ENCODE results near the gene RASA2. TPM values are rescaled to one million over a fixed set of nuclear protein-coding genes. Genes with fewer than 3 reads are reported as not detected.

RASA2 gene
- total and polyA plus RNA-seq, 2 of the 4 experiments (the other 2 are of a cell fraction), result 6.1 to 14.0 TPM

GRCh38 chr3:141450727-141451375 lies 36.0 kb upstream of the RASA2 start:
- no peak for TF ChIP-seq USF2 (IDR thresholded peaks at IDR 0.05; ENCODE audit: low read depth, low read length)
- TF ChIP-seq MXI1 (IDR thresholded peaks at IDR 0.05; ENCODE audit: borderline replicate concordance, low read depth, low read length), result no peak
- no peak for TF ChIP-seq FOS (IDR thresholded peaks at IDR 0.05; ENCODE audit: low read depth, low read length)
- TF ChIP-seq ELK1 (IDR thresholded peaks at IDR 0.05; ENCODE audit: borderline replicate concordance, low read depth, low read length), result no peak
- no peak for TF ChIP-seq MAFK (IDR thresholded peaks at IDR 0.05; ENCODE audit: low read depth, low read length)
- no peak for TF ChIP-seq MAZ (IDR thresholded peaks at IDR 0.05; ENCODE audit: borderline replicate concordance, low read depth, low read length)
- TF ChIP-seq NFE2L2 (IDR thresholded peaks at IDR 0.05; ENCODE audit: low read depth, low read length), result no peak
- TF ChIP-seq CTCF (conservative IDR thresholded peaks at IDR 0.05; ENCODE audit: low read depth, low read length), result no peak
- no peak for TF ChIP-seq BHLHE40 (IDR thresholded peaks at IDR 0.05; ENCODE audit: low read depth, low read length)
- no peak for TF ChIP-seq CEBPB (IDR thresholded peaks at IDR 0.05; ENCODE audit: low read depth, low read length)
- no peak for TF ChIP-seq POLR2A (IDR thresholded peaks at IDR 0.05; ENCODE audit: low read depth, low read length)
- TF ChIP-seq CHD1 (IDR thresholded peaks at IDR 0.05; ENCODE audit: low read depth, low read length), result no peak
- Histone ChIP-seq H3K9me1 (ENCODE audit: insufficient read depth, low read length) (peaks cover 24% of the 10 kb centered on the region), H3K4me3 (ENCODE audit: insufficient read depth, low read depth, low read length) (no peak overlapping the region), H3K27ac (ENCODE audit: insufficient read depth, low read length) (peak overlapping the region; percentile 50), H4K5ac (ENCODE audit: low read depth, low read length) (peak overlapping the region; percentile 38), H2BK15ac (ENCODE audit: low read depth, low read length) (peak overlapping the region; percentile 81; the same call in 2 of the 3 replicates), H2BK20ac (ENCODE audit: low read depth, low read length) (peak overlapping the region; percentile 76), H3K9me3 (ENCODE audit: control insufficient read depth, insufficient read depth, low read length) (no peaks in the 10 kb centered on the region), H3K79me1 (ENCODE audit: low read depth in 1 of 2, low read length in 2 of 2) (peaks cover 25 to 53% of the 10 kb centered on the region in 2 experiments), H3K4me1 (ENCODE audit: control insufficient read depth, insufficient read depth, low read length) (peaks cover 23% of the 10 kb centered on the region), H4K91ac (ENCODE audit: insufficient read depth, low read depth, low read length) (peak overlapping the region; percentile 89), H3K36me3 (ENCODE audit: control insufficient read depth, insufficient read depth, low read length) (peaks cover 8% of the 10 kb centered on the region), H2AK5ac (ENCODE audit: low read depth, low read length) (peak overlapping the region; percentile 90), H2BK120ac (ENCODE audit: low read depth, low read length) (peak overlapping the region; percentile 87), H3K4me2 (ENCODE audit: low read depth, low read length) (no peak overlapping the region), H3K23ac (ENCODE audit: low read depth, low read length) (peak overlapping the region; percentile 80; the same call in 1 of the 2 replicates), H3K9ac (ENCODE audit: low read depth, low read length) (no peak overlapping the region), H3K4ac (ENCODE audit: low read depth, low read length) (peak overlapping the region; percentile 89), H3K56ac (ENCODE audit: extremely low read depth, insufficient read depth, low read length) (no peak overlapping the region), H2AK9ac (replicated peaks; ENCODE audit: low read depth, low read length, poor library complexity) (peak overlapping the region; percentile 22), H3K18ac (ENCODE audit: low read depth, low read length) (peak overlapping the region; percentile 26; the same call in 1 of the 2 replicates), H3K27me3 (ENCODE audit: control insufficient read depth, insufficient read depth, low read length) (no peaks in the 10 kb centered on the region), H2BK5ac (ENCODE audit: low read depth, low read length, poor library complexity, severe bottlenecking) (peak overlapping the region; percentile 82), H4K8ac (ENCODE audit: low read depth in 2 of 2, low read length in 2 of 2) (peak overlapping the region; percentile 56 to 79; a peak in 3 of 4 replicates), H4K20me1 (ENCODE audit: insufficient read depth, low read length) (no peaks in the 10 kb centered on the region), H2AFZ (replicated peaks; ENCODE audit: low read length, poor library complexity) (no peak overlapping the region), H3K14ac (replicated peaks; ENCODE audit: low read depth, low read length) (peak overlapping the region; percentile 67)
- in situ Hi-C loops (cut with MboI; ENCODE audit: low sequenced_read_pairs), result loop anchor here (5.0 to 10.0 kb wide), 2 partner anchors 94 to 446 kb away; no protein-coding TSS in a partner anchor
- no peak for DNase-seq
- ChIA-PET POLR2A (ENCODE audit: unreplicated experiment) (interaction anchor here (0.6 to 1.0 kb wide), 2 partner anchors 31 to 44 kb away, joined by 3 to 4 read pairs; no protein-coding TSS in a partner anchor), CTCF (interaction anchor here (2.4 kb wide), 1 partner anchor 90 kb away, joined by 11 read pairs; no protein-coding TSS in a partner anchor)
- no TSS peak for BruUV-seq (replicated peaks)
- WGBS, 2 experiments (ENCODE audit: extremely low coverage in 2 of 2, insufficient read length in 1 of 2), result 100% methylated on average over 2 of the region's 8 CpGs; no CpG with 5 or more reads in 1 of the 2 experiments
- no peak for ATAC-seq (ENCODE audit: low read depth)
- dilution Hi-C loops (cut with HindIII; ENCODE audit: low sequenced_read_pairs, unreplicated experiment), result no loop called here
- intact Hi-C loops (cut with micrococcal nuclease), result loop anchor here (1.0 kb wide), 1 partner anchor 85 kb away; no protein-coding TSS in a partner anchor
